Fibroblast of the aortic adventitia (primary cell): ENCODE data around the gene MYO5A. TPM values are rescaled to one million over a fixed set of nuclear protein-coding genes. Genes with fewer than 3 reads are reported as not detected.
A peak's percentile ranks its signal among the peaks of the same experiment; 100 is the strongest.

Experiments
- DNase-seq: peaks from one replicate; pipeline ENCODE4 v3.0.0-alpha.2; 2010; ENCODE audit warnings: low read depth
- H3K4me3 ChIP-seq: 2 replicates; pipeline ENCODE4 v1.5.1; 2011; ENCODE audit warnings: low read depth, mild to moderate bottlenecking, control low read depth, low read length, moderate library complexity
- CTCF ChIP-seq: IDR thresholded peaks from 2 replicates; pipeline ENCODE4 v1.5.1; 2011; ENCODE audit warnings: mild to moderate bottlenecking, low read length, control low read depth, inconsistent platforms; ENCODE audit not compliant: insufficient read depth
- total RNA-seq: library from RNA; depleted of rRNA; stranded (reverse); fragments of >200 nt; gene quantifications from 2 replicates; pipeline ENCODE4 v1.2.3, GENCODE V29; 2012; ENCODE audit warnings: low replicate concordance

The MYO5A gene
- total RNA-seq, 1 donor: 80.3 TPM

- TF ChIP-seq CTCF: no peak
- no peak overlapping the region for H3K4me3 ChIP-seq
- DNase-seq: no peak
These were observed 179.5 kb downstream of the MYO5A start for GRCh38 chr15:52349052-52349700.

GRCh38 chr15:52348056-52348745 is 180.5 kb downstream of the MYO5A start:
- no peak overlapping the region for H3K4me3 ChIP-seq
- no peak for TF ChIP-seq CTCF
- DNase-seq: peak; percentile 31

GRCh38 chr15:52344592-52344991 is 184.1 kb downstream of the MYO5A start:
- no peak for TF ChIP-seq CTCF
- DNase-seq: no peak
- no peak overlapping the region for H3K4me3 ChIP-seq

GRCh38 chr15:52343831-52344230 is 184.8 kb downstream of the MYO5A start:
- DNase-seq: no peak
- TF ChIP-seq CTCF: no peak
- H3K4me3 ChIP-seq: no peak overlapping the region

- TF ChIP-seq CTCF: no peak
These were observed 188.6 kb downstream of the MYO5A start for GRCh38 chr15:52340093-52340492.

GRCh38 chr15:52338891-52339290 is 189.8 kb downstream of the MYO5A start:
- TF ChIP-seq CTCF: no peak
- no peak for DNase-seq
- no peak overlapping the region for H3K4me3 ChIP-seq

More at GRCh38 chr15:52340093-52340492, 188.6 kb downstream of the MYO5A start:
- no peak for DNase-seq
- H3K4me3 ChIP-seq: no peak overlapping the region
